ENCODE measurements around the gene MPP7. TPM values are rescaled to one million over a fixed set of nuclear protein-coding genes. Genes with fewer than 3 reads are reported as not detected.

Gene MPP7
- total RNA-seq, 1 donor: 2.2 TPM

- DNase-seq (ENCODE audit: insufficient read length, low spot score, missing footprints): no peak
These were observed 28.2 kb upstream of the MPP7 start for GRCh38 chr10:28331066-28331465.

GRCh38 chr10:28328346-28328745, 25.5 kb upstream of the MPP7 start:
- no peak overlapping the region for H2AFZ ChIP-seq (ENCODE audit: low read length)
- no peak overlapping the region for H3K4me2 ChIP-seq (ENCODE audit: insufficient read depth, low read length)
- no peak overlapping the region for H3K27ac ChIP-seq (ENCODE audit: low read depth, low read length)
- H3K36me3 ChIP-seq (ENCODE audit: insufficient read depth, low read length): no peaks in the 10 kb centered on the region
- H3K27me3 ChIP-seq (ENCODE audit: insufficient read depth, low read length): peaks cover 4% of the 10 kb centered on the region
- DNase-seq (ENCODE audit: insufficient read length, low spot score, missing footprints): no peak
- peaks cover 20% of the 10 kb centered on the region for H3K4me1 ChIP-seq (ENCODE audit: insufficient read depth, low read length)
- TF ChIP-seq CTCF (IDR thresholded peaks at IDR 0.05; ENCODE audit: extremely low read depth, low read depth, low read length): no peak
- no peaks in the 10 kb centered on the region for H4K20me1 ChIP-seq (ENCODE audit: insufficient read depth, low read length)
- no peaks in the 10 kb centered on the region for H3K9me3 ChIP-seq (ENCODE audit: low read depth, low read length)
- no peaks in the 10 kb centered on the region for H3K79me2 ChIP-seq (ENCODE audit: insufficient read depth, low read length)
- H3K4me3 ChIP-seq (ENCODE audit: insufficient read depth, low read length): no peak overlapping the region

More at GRCh38 chr10:28331066-28331465, 28.2 kb upstream of the MPP7 start:
- TF ChIP-seq CTCF (IDR thresholded peaks at IDR 0.05; ENCODE audit: extremely low read depth, low read depth, low read length): no peak
- Histone ChIP-seq H4K20me1 (ENCODE audit: insufficient read depth, low read length) (no peaks in the 10 kb centered on the region), H3K27me3 (ENCODE audit: insufficient read depth, low read length) (peaks cover 19% of the 10 kb centered on the region), H3K4me3 (ENCODE audit: insufficient read depth, low read length) (no peak overlapping the region), H3K79me2 (ENCODE audit: insufficient read depth, low read length) (no peaks in the 10 kb centered on the region), H3K9me3 (ENCODE audit: low read depth, low read length) (no peaks in the 10 kb centered on the region), H3K4me1 (ENCODE audit: insufficient read depth, low read length) (peaks cover 24% of the 10 kb centered on the region), H3K27ac (ENCODE audit: low read depth, low read length) (no peak overlapping the region), H3K36me3 (ENCODE audit: insufficient read depth, low read length) (no peaks in the 10 kb centered on the region), H2AFZ (ENCODE audit: low read length) (no peak overlapping the region), H3K4me2 (ENCODE audit: insufficient read depth, low read length) (no peak overlapping the region)

GRCh38 chr10:28327491-28327880, 24.6 kb upstream of the MPP7 start:
- Histone ChIP-seq H3K27me3 (ENCODE audit: insufficient read depth, low read length) (peaks cover 3% of the 10 kb centered on the region), H3K36me3 (ENCODE audit: insufficient read depth, low read length) (no peaks in the 10 kb centered on the region), H3K79me2 (ENCODE audit: insufficient read depth, low read length) (no peaks in the 10 kb centered on the region), H3K4me1 (ENCODE audit: insufficient read depth, low read length) (peaks cover 20% of the 10 kb centered on the region), H3K4me2 (ENCODE audit: insufficient read depth, low read length) (peak overlapping the region; percentile 44), H2AFZ (ENCODE audit: low read length) (peak overlapping the region; percentile 76), H3K27ac (ENCODE audit: low read depth, low read length) (no peak overlapping the region), H4K20me1 (ENCODE audit: insufficient read depth, low read length) (no peaks in the 10 kb centered on the region), H3K4me3 (ENCODE audit: insufficient read depth, low read length) (no peak overlapping the region), H3K9me3 (ENCODE audit: low read depth, low read length) (no peaks in the 10 kb centered on the region)
- no peak for TF ChIP-seq CTCF (IDR thresholded peaks at IDR 0.05; ENCODE audit: extremely low read depth, low read depth, low read length)
- DNase-seq (ENCODE audit: insufficient read length, low spot score, missing footprints): no peak

- no peak overlapping the region for H3K27ac ChIP-seq (ENCODE audit: low read depth, low read length)
These were observed 23.9 kb upstream of the MPP7 start for GRCh38 chr10:28326516-28327490.

More at GRCh38 chr10:28326516-28327490, 23.9 kb upstream of the MPP7 start:
- H3K36me3 ChIP-seq (ENCODE audit: insufficient read depth, low read length): no peaks in the 10 kb centered on the region
- no peak for DNase-seq (ENCODE audit: insufficient read length, low spot score, missing footprints)
- H3K27me3 ChIP-seq (ENCODE audit: insufficient read depth, low read length): peaks cover 3% of the 10 kb centered on the region
- peak overlapping the region; percentile 44 for H3K4me2 ChIP-seq (ENCODE audit: insufficient read depth, low read length)
- H3K79me2 ChIP-seq (ENCODE audit: insufficient read depth, low read length): no peaks in the 10 kb centered on the region
- no peaks in the 10 kb centered on the region for H4K20me1 ChIP-seq (ENCODE audit: insufficient read depth, low read length)
- no peak for TF ChIP-seq CTCF (IDR thresholded peaks at IDR 0.05; ENCODE audit: extremely low read depth, low read depth, low read length)
- H3K4me3 ChIP-seq (ENCODE audit: insufficient read depth, low read length): peak overlapping the region; percentile 13
- peak overlapping the region; percentile 67 for H2AFZ ChIP-seq (ENCODE audit: low read length)
- no peaks in the 10 kb centered on the region for H3K9me3 ChIP-seq (ENCODE audit: low read depth, low read length)
- peaks cover 16% of the 10 kb centered on the region for H3K4me1 ChIP-seq (ENCODE audit: insufficient read depth, low read length)
